Kidney tubule cell (primary cell): ENCODE data around the gene RFX3.
"Not testable (repeated sequence)": the region's sequence is repeated elsewhere in the genome, so short reads cannot be mapped to it uniquely, and the experiment has no call there.

Experiments
- DNase-seq: peaks from one replicate; pipeline ENCODE4 v3.0.0-alpha.2; 2018; ENCODE audit warnings: low spot score

The RFX3 gene

DNA sequence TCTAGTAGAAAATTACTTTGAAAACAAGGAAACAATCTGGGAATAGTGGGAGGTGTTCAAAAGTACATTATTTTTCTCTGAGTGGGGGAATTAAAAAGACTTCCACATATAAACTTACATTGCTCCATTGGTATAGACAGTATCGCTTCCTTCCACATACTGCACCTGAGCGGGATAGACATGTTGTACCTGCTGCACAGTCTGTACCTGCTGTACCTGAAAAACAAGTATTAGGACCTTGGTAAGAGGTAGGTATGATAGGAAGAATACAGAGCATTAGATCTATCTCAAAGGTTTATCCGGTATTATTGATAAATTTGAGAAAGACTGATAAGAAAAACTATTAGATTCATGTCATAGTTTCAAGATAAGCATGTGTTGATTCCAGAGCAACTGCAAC, 179.3 kb downstream of the RFX3 start:
- no peak for DNase-seq

GRCh38 chr9:3343671-3344070, 182.1 kb downstream of the RFX3 start:
- peak; percentile 5 for DNase-seq

DNA sequence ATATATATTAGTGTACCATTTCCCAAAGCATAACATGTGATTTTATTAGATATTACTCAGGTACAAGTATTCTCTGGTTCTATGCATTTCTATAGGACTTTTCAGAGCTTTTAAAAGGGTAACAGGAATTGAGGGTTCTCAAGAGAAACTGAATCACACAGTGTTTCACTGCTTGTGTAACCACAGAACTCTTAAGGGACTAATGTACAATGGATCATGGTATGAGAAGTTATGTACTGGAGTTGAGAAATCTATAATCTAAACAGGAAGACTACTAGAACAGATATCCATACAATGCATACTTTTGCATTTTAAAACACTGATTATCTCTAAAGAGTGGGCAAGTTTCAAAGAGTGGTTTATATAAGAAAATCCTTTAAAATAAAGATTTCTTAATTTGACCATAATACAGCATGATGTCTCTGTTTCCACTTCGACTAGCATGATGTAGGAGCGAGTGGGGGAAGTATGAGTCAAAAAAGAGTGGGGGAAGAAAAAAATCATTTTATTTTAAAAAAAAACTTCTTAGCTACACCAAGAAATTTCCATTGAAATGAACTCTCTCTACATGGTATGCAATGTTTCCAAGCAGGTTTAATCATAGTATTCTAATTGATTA, 183.5 kb downstream of the RFX3 start:
- DNase-seq = no peak

- DNase-seq = peak; percentile 76
Observed at GRCh38 chr9:3337515-3338225, 188.1 kb downstream of the RFX3 start.

GRCh38 chr9:3336951-3337350, 188.8 kb downstream of the RFX3 start:
- no peak for DNase-seq

- DNase-seq = no peak
Observed at GRCh38 chr9:3332802-3333201, 193.0 kb downstream of the RFX3 start.

DNA sequence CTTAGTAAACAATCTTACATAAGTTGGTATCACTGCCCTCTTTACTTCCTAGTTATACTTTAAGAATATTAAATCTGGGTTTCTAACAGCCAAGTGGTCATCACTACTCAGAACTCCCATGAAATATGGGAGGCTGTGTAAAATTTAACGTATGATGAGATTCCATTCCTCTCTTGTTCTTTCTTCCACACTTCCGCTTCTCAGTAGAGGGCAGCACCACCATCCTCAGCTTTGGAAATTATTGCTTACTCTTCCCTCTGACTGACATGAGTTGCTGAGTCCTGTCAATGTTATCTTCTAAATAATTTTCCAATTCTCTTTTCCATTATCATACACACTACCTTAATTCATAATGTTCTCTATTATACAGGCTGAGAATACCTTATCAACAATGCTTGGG, 194.0 kb downstream of the RFX3 start:
- peak; percentile 20 for DNase-seq

- DNase-seq = peak; percentile 84
Observed at GRCh38 chr9:3330792-3331420, 194.9 kb downstream of the RFX3 start.

DNA sequence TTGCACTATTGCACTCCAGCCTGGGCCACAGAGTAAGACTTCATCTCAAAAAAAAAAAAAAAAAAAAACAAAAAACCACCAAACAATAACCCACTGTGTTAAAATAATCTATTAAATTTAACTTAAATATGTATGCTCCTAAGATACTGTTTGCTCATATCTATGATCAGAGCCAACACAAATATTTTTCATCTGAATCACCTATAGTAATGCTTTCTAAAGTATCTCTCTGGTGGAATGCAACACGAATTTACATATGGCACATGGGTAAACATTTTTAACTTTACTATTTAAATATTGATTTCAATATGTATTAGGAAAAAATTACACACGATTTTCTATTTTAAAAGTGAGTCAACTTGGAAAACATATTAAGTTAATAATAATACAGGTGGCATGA, 196.4 kb downstream of the RFX3 start:
- DNase-seq = no peak

GRCh38 chr9:3323714-3324113, 202.1 kb downstream of the RFX3 start:
- DNase-seq = no peak

DNA sequence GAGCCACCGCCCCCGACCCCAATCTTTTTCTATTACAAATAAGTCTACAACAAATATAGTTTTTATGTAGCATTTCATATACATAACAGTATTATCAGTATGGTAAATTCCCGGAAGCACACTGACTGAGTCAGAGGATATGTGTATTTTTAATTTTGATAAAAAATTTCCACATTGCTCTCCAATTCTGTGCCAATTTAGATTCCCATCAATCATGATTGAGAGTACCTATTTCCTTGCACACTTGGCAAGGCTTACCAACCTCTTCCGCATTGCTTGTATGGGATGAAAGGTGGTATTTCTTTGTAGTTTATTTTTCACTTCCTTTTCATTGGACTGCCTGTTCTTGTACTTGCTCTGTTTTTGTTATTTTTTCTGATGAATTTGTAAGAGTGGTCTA, 204.6 kb downstream of the RFX3 start:
- no peak for DNase-seq

DNA sequence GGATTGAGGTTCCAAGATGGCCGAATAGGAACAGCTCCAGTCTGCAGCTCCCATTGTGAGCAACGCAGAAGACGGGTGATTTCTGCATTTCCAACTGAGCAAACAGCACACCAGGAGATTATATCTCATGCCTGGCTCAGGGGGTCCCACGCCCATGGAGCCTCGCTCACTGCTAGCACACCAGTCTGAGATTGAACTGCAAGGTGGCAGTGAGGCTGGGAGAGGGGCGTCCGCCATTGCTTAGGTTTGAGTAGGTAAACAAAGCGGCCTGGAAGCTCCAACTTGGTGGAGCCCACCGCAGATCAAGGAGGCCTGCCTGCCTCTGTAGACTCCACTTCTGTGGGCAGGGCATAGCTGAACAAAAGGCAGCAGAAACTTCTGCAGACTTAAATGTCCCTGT, 213.2 kb downstream of the RFX3 start:
- not testable (repeated sequence) for DNase-seq

- DNase-seq = no peak
Observed at GRCh38 chr9:3308609-3309008, 217.2 kb downstream of the RFX3 start.

GRCh38 chr9:3304388-3304787, 221.4 kb downstream of the RFX3 start:
- DNase-seq = not testable (repeated sequence)

- DNase-seq = no peak
Observed at GRCh38 chr9:3299872-3300271, 225.9 kb downstream of the RFX3 start.

- DNase-seq = no peak
Observed at GRCh38 chr9:3296536-3296935, 229.3 kb downstream of the RFX3 start.

- no peak for DNase-seq
Observed at GRCh38 chr9:3292311-3292710, 233.5 kb downstream of the RFX3 start.

- no peak for DNase-seq
Observed at GRCh38 chr9:3290231-3290840, 235.5 kb downstream of the RFX3 start.

DNA sequence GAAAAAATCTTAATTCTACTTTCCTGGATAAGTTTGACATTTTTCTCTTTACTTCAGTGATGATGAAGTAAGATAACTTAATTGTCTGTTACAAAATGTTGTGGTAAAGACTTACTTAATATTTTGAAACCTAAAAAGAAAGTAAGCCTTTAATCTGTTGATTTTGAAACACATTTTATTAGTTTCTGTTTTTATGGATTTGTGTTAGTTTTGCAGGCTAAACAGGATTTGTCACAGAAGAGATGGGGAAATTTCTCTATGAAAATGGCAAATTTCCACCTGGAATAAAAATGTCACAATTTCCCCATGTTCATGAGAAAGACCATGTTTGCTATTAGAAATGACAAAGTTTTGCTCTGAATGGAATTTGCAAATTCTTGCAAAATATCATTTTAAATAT, 237.1 kb downstream of the RFX3 start:
- no peak for DNase-seq

- DNase-seq = no peak
Observed at GRCh38 chr9:3285365-3286161, 240.2 kb downstream of the RFX3 start.

DNA sequence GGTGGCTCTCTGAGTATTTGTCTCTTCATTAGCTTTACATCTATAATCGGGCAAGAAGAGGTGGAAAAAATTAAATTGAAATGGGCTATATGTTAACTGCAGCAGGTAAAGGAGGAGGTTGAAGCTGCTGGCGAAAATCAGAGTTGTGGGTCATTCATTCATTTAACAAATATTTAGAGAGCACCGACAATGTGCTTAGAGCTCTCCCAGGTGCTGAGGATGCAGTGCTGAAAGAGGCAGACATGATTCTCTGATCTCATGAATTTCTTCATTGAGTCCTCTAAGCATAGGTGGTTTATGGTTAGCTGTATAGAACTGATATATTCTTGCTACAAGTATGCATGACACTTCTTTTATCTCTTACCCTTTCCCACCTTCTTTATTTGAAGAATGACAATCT, 243.4 kb downstream of the RFX3 start:
- no peak for DNase-seq

- DNase-seq = peak; percentile 2
Observed at GRCh38 chr9:3281399-3281798, 244.4 kb downstream of the RFX3 start.
